H9 (cell line): ENCODE data around the gene ZBTB47. TPM values are rescaled to one million over a fixed set of nuclear protein-coding genes. Genes with fewer than 3 reads are reported as not detected.
A peak's percentile ranks its signal among the peaks of the same experiment; 100 is the strongest.

ENCODE experiments used
- DNase-seq: peaks from one replicate; pipeline ENCODE4 v3.0.0-alpha.2; 2017
- H2AFZ ChIP-seq: one replicate; pipeline ENCODE4 v1.6.1; 2013; ENCODE audit warnings: mild to moderate bottlenecking, low read length, control low read depth, moderate library complexity
- H2AK5ac ChIP-seq: 2 replicates; pipeline ENCODE4 v1.6.1; 2013; ENCODE audit warnings: low read length, control low read depth, mixed read lengths; ENCODE audit not compliant: insufficient read length
- H2BK120ac ChIP-seq: one replicate; pipeline ENCODE4 v1.6.1; 2013; ENCODE audit warnings: low read depth, mild to moderate bottlenecking, low read length, control low read depth, inconsistent platforms; ENCODE audit not compliant: poor library complexity, severe bottlenecking
- H2BK12ac ChIP-seq: 2 replicates; pipeline ENCODE4 v1.6.1; 2013; ENCODE audit warnings: low read length, control low read depth, mixed read lengths, low read depth; ENCODE audit not compliant: insufficient read length
- H2BK15ac ChIP-seq: 2 replicates; pipeline ENCODE4 v1.6.1; 2013; ENCODE audit warnings: low read depth, low read length, control low read depth
- H2BK20ac ChIP-seq: one replicate; pipeline ENCODE4 v1.6.1; 2013; ENCODE audit warnings: low read depth, mild to moderate bottlenecking, low read length, control low read depth, inconsistent platforms; ENCODE audit not compliant: poor library complexity, severe bottlenecking
- H2BK5ac ChIP-seq: 2 replicates; pipeline ENCODE4 v1.6.1; 2013; ENCODE audit warnings: low read length, control low read depth, mixed read lengths; ENCODE audit not compliant: insufficient read length
- H3K14ac ChIP-seq: 2 replicates; pipeline ENCODE4 v1.6.1; 2013; ENCODE audit warnings: low read length, control low read depth; ENCODE audit not compliant: insufficient read depth
- H3K18ac ChIP-seq: 2 replicates; pipeline ENCODE4 v1.6.1; 2013; ENCODE audit warnings: low read depth, mild to moderate bottlenecking, mixed read lengths, low read length, control low read depth; ENCODE audit not compliant: insufficient read length
- H3K23ac ChIP-seq: 2 replicates; pipeline ENCODE4 v1.6.1; 2013; ENCODE audit warnings: low read length, control low read depth, mixed read lengths, low read depth; ENCODE audit not compliant: insufficient read length
- H3K23me2 ChIP-seq: 2 replicates; pipeline ENCODE4 v1.6.1; 2013; ENCODE audit warnings: low read depth, mild to moderate bottlenecking, mixed read lengths, low read length, control low read depth; ENCODE audit not compliant: insufficient read length, poor library complexity, severe bottlenecking
- H3K27ac ChIP-seq: 2 replicates; pipeline ENCODE4 v1.5.1; 2013; ENCODE audit warnings: low read length, control low read depth, mixed read lengths, low read depth; ENCODE audit not compliant: insufficient read length
- H3K27me3 ChIP-seq: 2 replicates; pipeline ENCODE4 v1.6.1; 2013; ENCODE audit warnings: low read length, control low read depth, inconsistent platforms; ENCODE audit not compliant: insufficient read depth
- H3K4ac ChIP-seq: 2 replicates; pipeline ENCODE4 v1.6.1; 2013; ENCODE audit warnings: low read depth, mild to moderate bottlenecking, control low read depth, inconsistent platforms, low read length, moderate library complexity
- H3K4me1 ChIP-seq: 2 replicates; pipeline ENCODE4 v1.6.1; 2013; ENCODE audit warnings: low read length, control low read depth, inconsistent platforms; ENCODE audit not compliant: insufficient read depth
- H3K4me2 ChIP-seq: 2 replicates; pipeline ENCODE4 v1.6.1; 2013; ENCODE audit warnings: low read length, control low read depth, mixed read lengths; ENCODE audit not compliant: insufficient read length, insufficient read depth
- H3K56ac ChIP-seq: 2 replicates; pipeline ENCODE4 v1.6.1; 2013; ENCODE audit warnings: low read depth, mild to moderate bottlenecking, mixed read lengths, low read length, control low read depth; ENCODE audit not compliant: insufficient read length
- H3K79me1 ChIP-seq: 2 replicates; pipeline ENCODE4 v1.6.1; 2013; ENCODE audit warnings: low read depth, mild to moderate bottlenecking, moderate library complexity, low read length, control low read depth, inconsistent platforms; ENCODE audit not compliant: insufficient read depth, poor library complexity, severe bottlenecking
- H3K79me2 ChIP-seq: 2 replicates; pipeline ENCODE4 v1.6.1; 2013; ENCODE audit warnings: low read length, control low read depth, inconsistent platforms; ENCODE audit not compliant: insufficient read depth
- H3K9ac ChIP-seq: 2 replicates; pipeline ENCODE4 v1.6.1; 2013; ENCODE audit warnings: low read length, control low read depth, mixed read lengths; ENCODE audit not compliant: insufficient read length; ENCODE audit errors: extremely low read depth
- H3K9me3 ChIP-seq: one replicate; pipeline ENCODE4 v1.6.1; 2013; ENCODE audit warnings: low read depth, low read length, inconsistent platforms; ENCODE audit not compliant: control insufficient read depth
- H3T11ph ChIP-seq: one replicate; pipeline ENCODE4 v1.6.1; 2013; ENCODE audit warnings: mild to moderate bottlenecking, low read length, control low read depth, inconsistent platforms
- H4K20me1 ChIP-seq: one replicate; pipeline ENCODE4 v1.6.1; 2013; ENCODE audit not compliant: control insufficient read depth, insufficient read length, insufficient read depth
- H4K5ac ChIP-seq: 2 replicates; pipeline ENCODE4 v1.6.1; 2013; ENCODE audit warnings: low read depth, mild to moderate bottlenecking, mixed read lengths, low read length, control low read depth; ENCODE audit not compliant: insufficient read length
- H4K8ac ChIP-seq: replicated peaks from 2 replicates; pipeline ENCODE4 v1.6.1; 2013; ENCODE audit warnings: low read length, control low read depth, mixed read lengths, low read depth; ENCODE audit not compliant: insufficient read length
- H4K91ac ChIP-seq: 2 replicates; pipeline ENCODE4 v1.6.1; 2013; ENCODE audit warnings: low read depth, mild to moderate bottlenecking, moderate library complexity, mixed read lengths, low read length, control low read depth; ENCODE audit not compliant: insufficient read length
- H3K27ac Mint-ChIP-seq, 3 experiments: 2 replicates in 2 of 3; 3 replicates in 1 of 3; pipeline ENCODE4 v1.8.0; 2020 to 2021; ENCODE audit warnings: mixed read lengths in 3 of 3, mild to moderate bottlenecking in 1 of 3, moderate library complexity in 1 of 3
- H3K27me3 Mint-ChIP-seq: 2 replicates; pipeline ENCODE4 v1.8.0; 2021; ENCODE audit warnings: low read depth, mild to moderate bottlenecking, moderate library complexity, mixed read lengths
- H3K36me3 Mint-ChIP-seq, 3 experiments: 2 replicates in 2 of 3; 3 replicates in 1 of 3; pipeline ENCODE4 v1.8.0; 2020 to 2021; ENCODE audit warnings: low read depth in 3 of 3, mixed read lengths in 3 of 3; ENCODE audit not compliant: insufficient read depth in 1 of 3
- H3K4me1 Mint-ChIP-seq, 2 experiments: 2 replicates each; pipeline ENCODE4 v1.8.0; 2020; ENCODE audit warnings: mixed read lengths in 2 of 2
- H3K4me3 Mint-ChIP-seq, 2 experiments: 2 replicates in 1 of 2; 3 replicates in 1 of 2; pipeline ENCODE4 v1.8.0; 2020 to 2021; ENCODE audit warnings: mild to moderate bottlenecking in 2 of 2, mixed read lengths in 2 of 2, moderate library complexity in 1 of 2
- H3K9me3 Mint-ChIP-seq, 2 experiments: 2 replicates in 1 of 2; 3 replicates in 1 of 2; pipeline ENCODE4 v1.8.0; 2020; ENCODE audit warnings: mild to moderate bottlenecking in 2 of 2, mixed read lengths in 2 of 2, moderate library complexity in 1 of 2
- WGBS: extraction: QIAGEN DNeasy Blood & Tissue Kit; methylation state at CpG from one replicate; pipeline ENCODE4 v1.1.7; 2013; ENCODE audit warnings: missing lambda C conversion rate, low lambda C conversion rate, mixed read lengths; ENCODE audit not compliant: insufficient read length; ENCODE audit errors: extremely low coverage; 5-methylcytosine and 5-hydroxymethylcytosine counted together
- total RNA-seq: library from RNA; stranded (reverse); gene quantifications from 2 replicates; pipeline ENCODE4 v1.2.1, GENCODE V29; 2021
- TF ChIP-seq, protein P1 (sequence below): fragments of 200-600 bp; sonication (generic); conservative IDR thresholded peaks from 3 replicates; pipeline ENCODE4 v1.8.0; 2021; ENCODE audit warnings: antibody characterized with exemption, mild to moderate bottlenecking

The ZBTB47 gene
- total RNA-seq, 1 experiment from 2014 or later: 3.6 TPM

DNA sequence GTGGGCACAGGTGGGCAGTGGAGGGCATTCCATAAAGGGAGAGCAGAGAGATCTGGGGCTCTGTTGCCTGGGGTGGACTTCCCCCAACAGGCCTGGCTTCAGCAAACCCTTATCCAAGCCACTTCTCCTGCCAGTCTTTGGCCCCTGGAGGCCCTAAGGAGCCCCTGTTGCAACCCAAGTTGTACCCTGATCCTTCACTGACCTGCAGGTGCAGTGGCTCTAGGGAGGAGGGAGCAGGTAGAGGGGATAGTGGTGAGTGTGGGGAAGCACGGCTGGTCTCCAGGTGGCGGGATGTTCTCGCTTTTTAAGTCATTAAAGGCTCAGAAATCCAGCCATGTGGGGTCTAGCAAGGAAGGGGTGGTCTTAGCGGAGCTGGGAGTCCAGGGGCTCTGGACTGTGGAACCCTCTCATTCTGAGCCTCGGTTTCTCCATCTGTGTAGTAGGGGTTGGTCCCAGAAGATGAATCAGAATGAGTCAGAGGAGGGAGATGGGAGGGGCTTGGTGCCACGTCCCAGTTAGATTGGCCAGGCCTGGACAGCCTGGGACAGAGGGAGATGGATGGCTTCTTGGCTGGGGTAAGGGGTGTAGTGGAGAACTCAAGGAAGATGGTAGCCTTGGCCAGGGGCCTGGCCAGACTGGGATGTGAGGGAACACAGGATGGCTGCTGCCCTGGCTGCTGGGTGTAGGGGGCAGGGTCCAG lies 2.6 kb downstream of the ZBTB47 start:
- Histone ChIP-seq H3K27ac (no peak overlapping the region), H3K23ac (no peak overlapping the region), H3K18ac (no peak overlapping the region), H2BK20ac (no peak overlapping the region), H2BK120ac (no peak overlapping the region), H3K56ac (no peak overlapping the region), H3K79me1 (no peaks in the 10 kb centered on the region), H3K9me3 (no peaks in the 10 kb centered on the region), H3K4me1 (peaks cover 9% of the 10 kb centered on the region; the same call in 1 of the 2 replicates), H3K23me2 (no peaks in the 10 kb centered on the region), H4K20me1 (no peaks in the 10 kb centered on the region), H3K27me3 (no peaks in the 10 kb centered on the region), H2AK5ac (no peak overlapping the region), H3K79me2 (no peaks in the 10 kb centered on the region), H4K91ac (no peak overlapping the region), H2AFZ (no peak overlapping the region), H2BK12ac (no peak overlapping the region), H4K8ac (no peak overlapping the region), H3K4ac (no peak overlapping the region), H4K5ac (no peak overlapping the region), H3T11ph (no peak overlapping the region), H2BK5ac (no peak overlapping the region), H3K9ac (no peak overlapping the region), H2BK15ac (no peak overlapping the region), H3K14ac (no peak overlapping the region), H3K4me2 (no peak overlapping the region)
- peak overlapping the region in 1 of 3 experiments; percentile 44; a peak in 1 of 7 replicates for H3K27ac Mint-ChIP-seq
- peak overlapping the region in 1 of 2 experiments; percentile 42; a peak in 1 of 5 replicates for H3K4me3 Mint-ChIP-seq
- no peaks in the 10 kb centered on the region for H3K9me3 Mint-ChIP-seq
- peak; percentile 28 for DNase-seq
- TF ChIP-seq, protein P1, sequence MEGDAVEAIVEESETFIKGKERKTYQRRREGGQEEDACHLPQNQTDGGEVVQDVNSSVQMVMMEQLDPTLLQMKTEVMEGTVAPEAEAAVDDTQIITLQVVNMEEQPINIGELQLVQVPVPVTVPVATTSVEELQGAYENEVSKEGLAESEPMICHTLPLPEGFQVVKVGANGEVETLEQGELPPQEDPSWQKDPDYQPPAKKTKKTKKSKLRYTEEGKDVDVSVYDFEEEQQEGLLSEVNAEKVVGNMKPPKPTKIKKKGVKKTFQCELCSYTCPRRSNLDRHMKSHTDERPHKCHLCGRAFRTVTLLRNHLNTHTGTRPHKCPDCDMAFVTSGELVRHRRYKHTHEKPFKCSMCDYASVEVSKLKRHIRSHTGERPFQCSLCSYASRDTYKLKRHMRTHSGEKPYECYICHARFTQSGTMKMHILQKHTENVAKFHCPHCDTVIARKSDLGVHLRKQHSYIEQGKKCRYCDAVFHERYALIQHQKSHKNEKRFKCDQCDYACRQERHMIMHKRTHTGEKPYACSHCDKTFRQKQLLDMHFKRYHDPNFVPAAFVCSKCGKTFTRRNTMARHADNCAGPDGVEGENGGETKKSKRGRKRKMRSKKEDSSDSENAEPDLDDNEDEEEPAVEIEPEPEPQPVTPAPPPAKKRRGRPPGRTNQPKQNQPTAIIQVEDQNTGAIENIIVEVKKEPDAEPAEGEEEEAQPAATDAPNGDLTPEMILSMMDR: no peak
- WGBS: no CpG with 5 or more reads among the region's 6 CpGs
- H3K4me1 Mint-ChIP-seq: peaks cover 28 to 47% of the 10 kb centered on the region in 2 experiments
- H3K36me3 Mint-ChIP-seq: peaks cover 3 to 21% (median 6%) of the 10 kb centered on the region in 3 experiments
- H3K27me3 Mint-ChIP-seq: no peaks in the 10 kb centered on the region
